ENCODE measurements around the gene PRSS16. TPM values are rescaled to one million over a fixed set of nuclear protein-coding genes. Genes with fewer than 3 reads are reported as not detected.

PRSS16 gene
- total RNA-seq, 1 donor from 2014 or later, result 4.5 TPM

DNA sequence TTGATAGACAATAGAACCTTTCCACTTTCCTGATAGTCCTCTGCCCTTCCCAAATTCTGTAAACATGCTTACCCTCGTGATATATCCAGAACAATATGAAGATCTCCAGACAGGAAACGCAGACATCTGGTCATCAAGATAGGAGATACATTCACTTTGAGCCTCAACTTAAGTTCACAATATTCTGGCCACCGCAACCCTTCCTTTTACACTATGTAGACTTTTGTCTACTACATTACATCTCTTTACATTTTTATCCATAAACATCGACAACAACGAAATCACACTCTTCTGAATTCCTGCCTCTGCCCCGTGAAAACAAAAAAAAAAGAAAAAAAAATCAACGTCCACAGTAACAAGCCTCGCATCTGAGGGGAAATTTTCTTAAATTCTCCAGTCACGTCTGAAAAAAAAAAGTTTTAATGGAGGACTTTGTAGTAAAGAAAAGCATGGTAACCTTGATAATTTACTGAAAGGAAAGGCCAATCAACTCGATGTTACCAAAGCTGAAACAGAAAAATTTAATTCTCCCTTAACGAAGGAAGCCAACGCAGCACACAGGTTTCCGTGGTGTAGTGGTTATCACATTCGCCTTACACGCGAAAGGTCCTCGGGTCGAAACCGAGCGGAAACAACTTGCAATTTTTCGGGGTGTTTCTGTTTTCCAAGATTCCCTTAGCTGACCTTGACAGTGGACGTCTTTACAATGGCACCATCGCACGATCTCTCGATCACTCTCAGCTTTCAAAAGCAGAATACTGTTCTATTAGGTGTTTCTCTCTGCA lies 42.8 kb downstream of the PRSS16 start:
- DNase-seq (ENCODE audit: low read depth) (peak; percentile 60), FAIRE-seq (no peak)
- Histone ChIP-seq H3K4me3 (ENCODE audit: low read depth, low read length) (peak overlapping the region; percentile 8), H3K27me3 (ENCODE audit: control insufficient read depth, insufficient read depth, low read length) (peaks cover 13% of the 10 kb centered on the region), H3K36me3 (ENCODE audit: control insufficient read depth, insufficient read depth, low read length) (no peaks in the 10 kb centered on the region)
- TF ChIP-seq, protein P1, sequence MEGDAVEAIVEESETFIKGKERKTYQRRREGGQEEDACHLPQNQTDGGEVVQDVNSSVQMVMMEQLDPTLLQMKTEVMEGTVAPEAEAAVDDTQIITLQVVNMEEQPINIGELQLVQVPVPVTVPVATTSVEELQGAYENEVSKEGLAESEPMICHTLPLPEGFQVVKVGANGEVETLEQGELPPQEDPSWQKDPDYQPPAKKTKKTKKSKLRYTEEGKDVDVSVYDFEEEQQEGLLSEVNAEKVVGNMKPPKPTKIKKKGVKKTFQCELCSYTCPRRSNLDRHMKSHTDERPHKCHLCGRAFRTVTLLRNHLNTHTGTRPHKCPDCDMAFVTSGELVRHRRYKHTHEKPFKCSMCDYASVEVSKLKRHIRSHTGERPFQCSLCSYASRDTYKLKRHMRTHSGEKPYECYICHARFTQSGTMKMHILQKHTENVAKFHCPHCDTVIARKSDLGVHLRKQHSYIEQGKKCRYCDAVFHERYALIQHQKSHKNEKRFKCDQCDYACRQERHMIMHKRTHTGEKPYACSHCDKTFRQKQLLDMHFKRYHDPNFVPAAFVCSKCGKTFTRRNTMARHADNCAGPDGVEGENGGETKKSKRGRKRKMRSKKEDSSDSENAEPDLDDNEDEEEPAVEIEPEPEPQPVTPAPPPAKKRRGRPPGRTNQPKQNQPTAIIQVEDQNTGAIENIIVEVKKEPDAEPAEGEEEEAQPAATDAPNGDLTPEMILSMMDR (IDR thresholded peaks at IDR 0.05; ENCODE audit: insufficient read depth, low read length, severe bottlenecking), result no peak

DNA sequence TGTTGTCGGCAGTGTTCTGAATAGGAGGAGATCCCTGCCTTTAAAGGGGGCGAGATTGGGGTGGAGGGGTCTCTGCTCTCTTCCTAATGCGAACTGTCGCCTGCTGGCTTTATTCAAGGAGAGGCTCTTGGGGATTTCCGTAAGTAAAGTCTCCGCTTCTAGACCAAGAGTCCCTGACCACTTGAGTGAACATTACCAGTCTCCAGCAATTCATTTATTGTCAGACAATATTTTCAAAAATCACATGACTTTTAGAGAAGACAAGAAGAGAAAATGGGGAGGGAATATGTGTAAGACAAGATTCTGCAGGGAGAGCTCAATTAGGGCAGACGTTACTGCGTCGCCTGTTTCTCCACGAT lies 43.3 kb downstream of the PRSS16 start:
- H3K27me3 ChIP-seq (ENCODE audit: control insufficient read depth, insufficient read depth, low read length), result peaks cover 13% of the 10 kb centered on the region
- no peak overlapping the region for H3K4me3 ChIP-seq (ENCODE audit: low read depth, low read length)
- TF ChIP-seq, protein P1 (IDR thresholded peaks at IDR 0.05; ENCODE audit: insufficient read depth, low read length, severe bottlenecking), result no peak
- no peak for DNase-seq (ENCODE audit: low read depth)
- no peaks in the 10 kb centered on the region for H3K36me3 ChIP-seq (ENCODE audit: control insufficient read depth, insufficient read depth, low read length)
- no peak for FAIRE-seq

DNA sequence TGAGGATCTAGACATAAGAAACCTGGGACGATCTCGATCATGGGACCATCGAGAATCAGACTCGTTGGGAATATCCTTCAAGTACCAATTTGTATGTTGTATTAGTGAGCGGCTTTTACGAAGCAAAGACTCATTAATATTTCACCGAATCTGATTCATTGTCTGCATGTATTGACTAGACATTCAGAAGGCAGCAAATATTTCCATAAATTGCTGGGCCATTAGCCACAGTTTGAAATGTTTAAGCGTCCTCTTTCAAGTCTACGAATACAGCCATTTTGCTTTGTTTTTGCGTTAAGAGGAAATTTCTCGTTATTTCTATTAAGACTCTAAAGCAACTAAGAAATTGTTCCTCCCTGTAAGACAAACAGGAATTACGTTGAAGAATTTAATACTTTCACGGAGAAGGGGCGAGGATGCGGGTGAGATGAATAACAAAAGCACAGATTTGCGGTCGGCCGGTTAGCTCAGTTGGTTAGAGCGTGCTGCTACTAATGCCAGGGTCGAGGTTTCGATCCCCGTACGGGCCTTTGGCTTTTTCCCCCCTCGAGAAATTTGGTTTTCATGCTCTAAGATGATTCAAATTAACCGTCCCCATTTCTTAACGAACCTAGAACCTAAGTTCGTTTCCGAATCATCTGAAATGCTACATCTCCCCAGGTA lies 46.1 kb downstream of the PRSS16 start:
- Histone ChIP-seq H3K4me3 (ENCODE audit: low read depth, low read length) (no peak overlapping the region), H3K27me3 (ENCODE audit: control insufficient read depth, insufficient read depth, low read length) (peaks cover 3% of the 10 kb centered on the region), H3K36me3 (ENCODE audit: control insufficient read depth, insufficient read depth, low read length) (no peaks in the 10 kb centered on the region)
- DNase-seq (ENCODE audit: low read depth) (peak; percentile 75), FAIRE-seq (no peak)
- TF ChIP-seq, protein P1 (IDR thresholded peaks at IDR 0.05; ENCODE audit: insufficient read depth, low read length, severe bottlenecking), result no peak

DNA sequence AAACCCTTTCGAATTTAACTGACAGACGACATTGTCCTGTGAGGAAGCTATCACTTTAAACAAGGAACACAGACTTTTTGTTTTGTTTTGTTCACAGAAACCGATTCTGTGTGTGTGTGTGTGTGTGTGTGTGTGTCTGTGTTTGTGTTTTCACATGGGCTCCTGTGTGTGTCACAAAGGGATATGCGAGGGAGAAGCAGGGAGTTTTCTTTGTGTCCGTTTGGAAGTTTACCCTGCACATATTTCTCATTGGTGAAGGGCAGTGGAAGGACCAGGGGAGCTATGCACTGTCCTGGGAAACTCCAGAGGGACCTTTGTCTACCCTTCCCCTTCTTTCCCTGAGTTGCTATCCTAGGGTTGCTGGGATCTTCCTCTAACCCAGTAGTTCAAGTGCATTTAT lies 46.9 kb downstream of the PRSS16 start:
- no peak for DNase-seq (ENCODE audit: low read depth)
- no peaks in the 10 kb centered on the region for H3K36me3 ChIP-seq (ENCODE audit: control insufficient read depth, insufficient read depth, low read length)

DNA sequence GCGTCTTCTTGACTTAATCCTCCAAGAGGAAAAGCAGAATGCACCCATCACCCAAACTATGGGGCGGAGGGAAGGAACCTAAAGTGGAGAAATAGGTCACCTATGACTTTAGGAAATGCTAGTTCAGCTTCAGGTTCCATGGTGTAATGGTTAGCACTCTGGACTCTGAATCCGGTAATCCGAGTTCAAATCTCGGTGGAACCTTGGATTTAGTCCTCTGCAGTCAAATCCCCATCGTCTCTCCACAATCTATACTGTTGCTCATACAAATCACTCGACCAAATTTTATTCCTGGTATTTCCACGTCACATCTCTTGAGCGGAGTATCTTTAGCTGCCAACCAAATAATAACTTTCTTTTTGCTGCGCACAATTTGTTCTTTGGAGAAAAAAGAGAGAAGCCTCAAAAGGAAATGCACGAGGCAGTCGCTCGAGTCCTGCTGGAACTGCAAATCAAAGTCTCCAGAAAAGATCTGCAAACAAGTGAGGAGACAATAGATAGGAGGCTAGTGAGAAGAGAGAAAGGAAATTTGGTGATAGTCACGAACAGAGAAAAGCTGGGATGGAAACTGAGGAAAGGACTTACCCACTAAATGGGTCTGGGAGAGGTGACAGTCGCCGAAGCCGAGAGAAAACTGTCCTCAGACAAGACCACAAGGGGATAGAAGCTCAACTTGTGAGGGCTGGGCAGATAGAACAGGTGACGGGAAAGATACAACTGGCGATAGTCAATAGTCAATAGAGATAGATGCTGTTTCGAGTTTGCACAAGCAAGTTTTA lies 48.0 kb downstream of the PRSS16 start:
- FAIRE-seq (no peak), DNase-seq (ENCODE audit: low read depth) (peak; percentile 81)
- TF ChIP-seq, protein P1 (IDR thresholded peaks at IDR 0.05; ENCODE audit: insufficient read depth, low read length, severe bottlenecking), result no peak
- peaks cover 3% of the 10 kb centered on the region for H3K27me3 ChIP-seq (ENCODE audit: control insufficient read depth, insufficient read depth, low read length)
- peak overlapping the region; percentile 43 for H3K4me3 ChIP-seq (ENCODE audit: low read depth, low read length)
- H3K36me3 ChIP-seq (ENCODE audit: control insufficient read depth, insufficient read depth, low read length), result no peaks in the 10 kb centered on the region

More for the DNA sequence above, 46.9 kb downstream of the PRSS16 start:
- H3K27me3 ChIP-seq (ENCODE audit: control insufficient read depth, insufficient read depth, low read length), result peaks cover 3% of the 10 kb centered on the region
- H3K4me3 ChIP-seq (ENCODE audit: low read depth, low read length), result no peak overlapping the region
- FAIRE-seq, result no peak
- TF ChIP-seq, protein P1 (IDR thresholded peaks at IDR 0.05; ENCODE audit: insufficient read depth, low read length, severe bottlenecking), result no peak

Data from bronchial epithelial cell (primary cell).